Motor neuron (in vitro differentiated cells): ENCODE measurements around the gene TRANK1. TPM values are rescaled to one million over a fixed set of nuclear protein-coding genes. Genes with fewer than 3 reads are reported as not detected.

ENCODE experiments used
- ATAC-seq, 8 experiments: fragments of 200-7000 bp; cut with Tn5 transposase; replicated peaks in 6 of 8; 2 replicates each; pipeline ENCODE4 v1.8.0; 2021; ENCODE audit warnings: mild to moderate bottlenecking in 8 of 8, moderate library complexity in 8 of 8
- H3K27ac ChIP-seq, 2 donors: fragments of 250-450 bp; sonication (Bioruptor Pico); 2 replicates each; pipeline ENCODE4 v1.9.0; 2021; ENCODE audit warnings: antibody characterized with exemption in 2 of 2, mild to moderate bottlenecking in 2 of 2, moderate library complexity in 1 of 2
- H3K4me1 ChIP-seq, 2 donors: fragments of 250-450 bp; sonication (Bioruptor Pico); replicated peaks in 1 of 2; 2 replicates each; pipeline ENCODE4 v1.6.1; 2021; ENCODE audit warnings: antibody characterized with exemption in 2 of 2, mild to moderate bottlenecking in 2 of 2, moderate library complexity in 1 of 2
- H3K4me3 ChIP-seq, 5 donors: fragments of 250-450 bp; sonication (Bioruptor Pico); 2 replicates each; pipeline ENCODE4 v1.9.0; 2021; ENCODE audit warnings: antibody characterized with exemption in 5 of 5, mild to moderate bottlenecking in 5 of 5, moderate library complexity in 4 of 5
- WGBS, 10 experiments: fragments of 450-650 bp; shearing (Covaris generic); methylation state at CpG; one replicate each; pipeline ENCODE4 v1.0.0; 2022; 5-methylcytosine and 5-hydroxymethylcytosine counted together
- in situ Hi-C, 9 experiments: fragments of 400-800 bp; cut with MboI; loops; one replicate each; pipeline ENCODE4 v1.15.0; 2021; ENCODE audit warnings: low sequenced_read_pairs in 9 of 9, low pct_unique_long_range_greater_than_20kb in 2 of 9; ENCODE audit not compliant: unreplicated experiment in 9 of 9
- total RNA-seq, 8 experiments: library from RNA; unstranded; fragments of 300-600 nt; gene quantifications; 2 replicates each; pipeline versions ENCODE4 v1.2.3 to v1.2.4, GENCODE V29; 2022

TRANK1 gene
- total RNA-seq, 8 experiments from 2014 or later: 0.37 to 22.8 (median 2.0) TPM

DNA sequence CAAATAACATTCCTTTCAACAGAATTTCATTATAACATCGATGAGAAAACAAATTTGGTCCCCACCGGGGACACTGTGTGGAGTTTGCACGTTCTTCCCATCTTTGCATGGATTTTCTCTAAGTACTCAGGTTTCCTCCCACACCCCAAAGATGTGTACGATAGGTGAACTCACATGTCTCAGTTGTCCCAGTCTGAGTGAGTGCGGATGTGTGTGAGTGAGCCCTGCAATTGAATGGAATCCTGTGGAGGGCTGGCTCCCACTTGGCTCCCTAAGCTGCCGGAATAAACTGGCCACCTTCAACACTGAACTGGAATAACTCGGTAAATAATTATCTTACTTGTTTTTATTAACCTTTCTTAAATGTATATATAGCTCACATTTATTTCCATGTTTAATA, 77.0 kb downstream of the TRANK1 start:
- in situ Hi-C loops: loop anchor here in 6 of 9 experiments (5.0 to 25.0 kb wide), 4 partner anchors 123 to 141 kb away; no protein-coding TSS in a partner anchor
- ATAC-seq: no peak
- 40 to 83% (median 67%) methylated on average over 1 to 7 of the region's 7 CpGs for WGBS, 10 experiments
- no peak overlapping the region for H3K4me3 ChIP-seq
- peaks cover 2% of the 10 kb centered on the region in 2 donors for H3K4me1 ChIP-seq
- no peak overlapping the region for H3K27ac ChIP-seq

- peak in 4 of 8 experiments; percentile 39 to 77 (median 49) for ATAC-seq
- H3K27ac ChIP-seq: no peak overlapping the region
- in situ Hi-C loops: loop anchor here in 6 of 9 experiments (5.0 to 25.0 kb wide), 4 partner anchors 122 to 139 kb away; no protein-coding TSS in a partner anchor
- 71 to 100% (median 78%) methylated on average over 1 to 2 of the region's 2 CpGs; no CpG with 5 or more reads in 6 of the 10 experiments for WGBS, 10 experiments
- peaks cover 2% of the 10 kb centered on the region in 2 donors for H3K4me1 ChIP-seq
- H3K4me3 ChIP-seq: no peak overlapping the region
Observed at GRCh38 chr3:36866368-36866767, 78.5 kb downstream of the TRANK1 start.

DNA sequence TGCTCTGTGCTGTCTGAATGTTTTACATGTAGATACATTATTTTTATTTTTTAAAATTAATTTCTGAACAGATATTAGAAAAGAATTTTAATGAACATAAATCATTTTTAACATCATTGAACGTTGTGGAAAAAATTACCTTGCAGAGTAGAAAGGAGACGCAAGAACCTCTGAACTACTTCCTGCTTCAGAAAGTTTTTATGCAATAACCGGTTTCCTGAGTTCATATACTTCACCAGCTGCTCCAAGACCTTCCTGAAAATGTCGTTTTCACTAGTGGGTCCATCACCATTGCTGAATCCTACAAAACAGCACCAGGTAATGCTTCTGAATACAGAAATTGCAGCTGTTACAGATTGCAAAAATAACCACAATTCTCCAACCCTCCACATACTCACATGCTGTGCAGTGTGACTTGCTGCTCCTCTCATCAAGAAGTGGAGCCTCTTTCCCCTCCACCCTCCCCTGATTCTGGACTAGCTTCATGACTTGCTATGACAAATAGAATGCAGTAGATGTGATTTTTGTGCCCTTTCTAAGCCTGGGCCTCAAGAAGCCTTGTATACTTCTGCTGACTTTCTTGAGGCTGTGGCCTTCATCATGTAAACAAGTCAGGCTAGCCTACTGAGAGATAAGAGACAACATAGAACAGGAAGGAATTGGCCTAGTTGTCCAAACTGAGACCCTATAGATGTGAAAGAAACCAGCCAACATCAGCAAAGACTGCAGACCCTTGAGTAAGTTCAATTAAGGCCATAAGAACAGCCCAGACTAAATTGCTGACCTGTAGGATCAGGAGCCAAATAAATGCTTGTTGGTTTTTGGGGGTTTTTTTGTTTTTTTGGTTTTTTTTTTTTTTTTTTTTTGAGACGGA, 80.4 kb downstream of the TRANK1 start:
- ATAC-seq: no peak
- H3K4me3 ChIP-seq: no peak overlapping the region
- peaks cover 2% of the 10 kb centered on the region in 2 donors for H3K4me1 ChIP-seq
- no peak overlapping the region for H3K27ac ChIP-seq
- 65 to 100% (median 84%) methylated on average over 2 to 5 of the region's 5 CpGs for WGBS, 10 experiments
- in situ Hi-C loops: loop anchor here in 6 of 9 experiments (5.0 to 25.0 kb wide), 4 partner anchors 120 to 137 kb away; no protein-coding TSS in a partner anchor

GRCh38 chr3:36862076-36862755, 82.6 kb downstream of the TRANK1 start:
- WGBS, 10 experiments: 82 to 100% (median 98%) methylated on average over 1 to 5 of the region's 5 CpGs
- no peak for ATAC-seq

GRCh38 chr3:36859494-36859893, 85.4 kb downstream of the TRANK1 start:
- ATAC-seq: no peak
- in situ Hi-C loops: loop anchor here in 4 of 9 experiments (10.0 to 25.0 kb wide), 2 partner anchors 122 to 125 kb away; no protein-coding TSS in a partner anchor
- no peak overlapping the region for H3K4me3 ChIP-seq
- no peaks in the 10 kb centered on the region for H3K4me1 ChIP-seq
- no peak overlapping the region for H3K27ac ChIP-seq
- 89 to 100% (median 100%) methylated on average over 1 to 3 of the region's 3 CpGs; no CpG with 5 or more reads in 5 of the 10 experiments for WGBS, 10 experiments

More at GRCh38 chr3:36862076-36862755, 82.6 kb downstream of the TRANK1 start:
- Histone ChIP-seq H3K4me3 (no peak overlapping the region), H3K4me1 (peaks cover 0 to 2% of the 10 kb centered on the region in 2 donors), H3K27ac (no peak overlapping the region)
- in situ Hi-C loops: loop anchor here in 5 of 9 experiments (10.0 to 25.0 kb wide), 3 partner anchors 117 to 127 kb away; no protein-coding TSS in a partner anchor

DNA sequence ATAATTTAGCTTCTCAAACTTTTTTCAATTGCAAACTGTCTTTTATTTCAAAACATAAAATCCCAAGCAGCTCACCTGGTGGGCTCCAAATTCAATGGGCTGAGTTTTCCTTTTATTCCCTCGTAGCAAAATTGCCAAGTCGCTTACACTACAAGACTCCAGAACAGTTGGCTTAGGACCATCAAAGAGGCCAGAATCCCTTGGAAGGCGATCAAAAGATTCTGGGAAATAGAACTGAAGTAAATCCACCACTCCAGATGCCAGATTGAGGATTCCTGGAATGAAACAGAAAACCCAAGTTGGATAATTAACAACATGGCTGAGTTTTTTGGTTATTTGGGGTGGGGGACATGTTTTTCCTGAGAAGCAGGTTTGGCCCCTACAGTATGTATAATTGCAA, 92.8 kb downstream of the TRANK1 start:
- H3K4me1 ChIP-seq: no peaks in the 10 kb centered on the region
- WGBS, 10 experiments: 4 to 100% (median 68%) methylated on average over 1 to 3 of the region's 3 CpGs; no CpG with 5 or more reads in 4 of the 10 experiments
- in situ Hi-C loops: loop anchor here in 4 of 9 experiments (10.0 to 25.0 kb wide), 2 partner anchors 115 to 117 kb away; no protein-coding TSS in a partner anchor
- H3K4me3 ChIP-seq: no peak overlapping the region
- no peak for ATAC-seq
- no peak overlapping the region for H3K27ac ChIP-seq

- no peak overlapping the region for H3K4me3 ChIP-seq
- H3K4me1 ChIP-seq: no peaks in the 10 kb centered on the region
- no peak for ATAC-seq
- 20 to 100% (median 100%) methylated on average over 1 of the region's 1 CpG; no CpG with 5 or more reads in 6 of the 10 experiments for WGBS, 10 experiments
- no peak overlapping the region for H3K27ac ChIP-seq
- in situ Hi-C loops: loop anchor here in 4 of 9 experiments (10.0 to 25.0 kb wide), 2 partner anchors 113 to 116 kb away; no protein-coding TSS in a partner anchor
Observed at GRCh38 chr3:36850743-36851142, 94.1 kb downstream of the TRANK1 start.

DNA sequence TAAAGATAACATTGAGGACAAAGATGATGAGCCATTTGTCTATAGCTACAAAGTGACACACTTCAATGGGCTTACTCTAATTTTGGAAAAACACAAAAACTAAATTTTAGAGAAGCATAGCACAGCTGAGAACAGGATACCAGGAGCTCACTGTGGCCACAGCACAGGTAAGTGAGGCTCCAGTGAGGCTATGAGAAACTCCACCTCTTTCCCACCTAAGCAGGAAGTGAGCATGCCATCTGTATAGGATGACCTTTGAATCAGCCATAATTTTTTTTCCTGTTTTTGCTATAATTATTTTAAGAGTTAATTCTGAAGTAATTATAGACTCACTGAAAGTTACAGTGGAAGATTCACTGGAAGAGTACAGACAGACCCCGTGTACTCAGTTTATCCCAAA, 98.4 kb downstream of the TRANK1 start:
- in situ Hi-C loops: no loop called here

GRCh38 chr3:36843065-36844051, 101.5 kb downstream of the TRANK1 start:
- peak in 4 of 8 experiments; percentile 21 to 86 (median 74) for ATAC-seq
- 10 to 71% (median 42%) methylated on average over 1 to 3 of the region's 4 CpGs; no CpG with 5 or more reads in 3 of the 10 experiments for WGBS, 10 experiments
- Histone ChIP-seq H3K27ac (no peak overlapping the region), H3K4me3 (no peak overlapping the region), H3K4me1 (no peaks in the 10 kb centered on the region)
- in situ Hi-C loops: no loop called here

More for the DNA sequence above, 98.4 kb downstream of the TRANK1 start:
- Histone ChIP-seq H3K27ac (no peak overlapping the region), H3K4me1 (no peaks in the 10 kb centered on the region), H3K4me3 (no peak overlapping the region)
- no peak for ATAC-seq
- WGBS, 10 experiments: 14 to 100% (median 90%) methylated on average over 1 of the region's 1 CpG; no CpG with 5 or more reads in 2 of the 10 experiments

- Histone ChIP-seq H3K4me1 (no peaks in the 10 kb centered on the region), H3K4me3 (no peak overlapping the region), H3K27ac (no peak overlapping the region)
- no peak for ATAC-seq
- in situ Hi-C loops: no loop called here
- 60 to 100% (median 87%) methylated on average over 1 to 5 of the region's 5 CpGs; no CpG with 5 or more reads in 3 of the 10 experiments for WGBS, 10 experiments
Observed at GRCh38 chr3:36842275-36842674, 102.6 kb downstream of the TRANK1 start.

DNA sequence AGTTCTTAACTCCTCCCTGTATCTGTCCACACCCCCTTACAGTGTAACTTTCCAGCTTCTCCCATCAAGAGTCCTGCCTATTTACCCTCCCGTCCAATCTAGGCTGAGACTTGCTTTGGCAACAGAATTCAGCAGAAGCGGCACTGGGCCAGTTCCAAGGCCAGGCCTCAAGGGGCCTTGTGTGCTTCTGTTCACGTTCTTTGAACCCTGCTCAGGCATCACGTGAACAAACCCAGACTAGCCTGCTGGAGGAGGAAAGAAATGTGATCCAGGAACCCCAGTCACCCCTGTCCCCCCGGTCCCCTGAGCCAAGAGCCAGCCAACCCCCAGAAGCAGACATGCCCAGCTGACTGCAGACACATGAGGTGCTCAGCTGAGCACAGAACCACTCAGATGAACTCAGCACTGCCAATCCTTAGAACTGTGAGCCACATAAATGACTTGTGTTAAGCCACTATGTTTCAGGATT, 104.4 kb downstream of the TRANK1 start:
- no peak overlapping the region for H3K4me3 ChIP-seq
- no peaks in the 10 kb centered on the region for H3K4me1 ChIP-seq
- no peak overlapping the region for H3K27ac ChIP-seq
- peak in 2 of 8 experiments; percentile 26 to 50 for ATAC-seq
- in situ Hi-C loops: no loop called here
- WGBS, 10 experiments: 0 to 83% (median 70%) methylated on average over 1 to 2 of the region's 5 CpGs; no CpG with 5 or more reads in 6 of the 10 experiments

DNA sequence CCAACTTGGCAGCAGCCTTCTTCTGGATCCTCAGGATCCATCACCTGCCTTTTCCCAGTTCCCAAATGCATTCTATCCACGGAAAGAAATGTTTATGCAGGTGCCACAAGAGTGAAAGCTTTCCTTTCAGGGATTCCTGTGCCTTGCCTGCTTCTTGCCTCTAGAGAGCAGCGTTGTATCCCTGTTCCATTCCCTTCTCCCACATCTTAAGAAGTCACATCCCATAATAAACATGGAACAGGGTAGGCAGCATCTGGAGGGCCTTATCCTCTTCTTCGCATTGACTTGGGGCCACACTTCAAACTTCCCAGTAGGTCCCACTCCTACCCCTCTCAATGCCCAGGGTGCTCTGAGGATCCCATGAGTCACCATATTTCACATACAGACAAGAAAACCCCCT, 107.8 kb downstream of the TRANK1 start:
- no peak overlapping the region for H3K4me3 ChIP-seq
- ATAC-seq: no peak
- 58 to 100% (median 70%) methylated on average over 1 to 2 of the region's 3 CpGs; no CpG with 5 or more reads in 6 of the 10 experiments for WGBS, 10 experiments
- in situ Hi-C loops: no loop called here
- no peaks in the 10 kb centered on the region for H3K4me1 ChIP-seq
- H3K27ac ChIP-seq: no peak overlapping the region
